HG02798 (cell line): Measurements from ENCODE around the gene LINC00237.

Experiments used
- ATAC-seq: cut with Tn5 transposase; IDR thresholded peaks from one replicate; pipeline ENCODE4 v1.9.1; 2021; ENCODE audit warnings: mild to moderate bottlenecking; ENCODE audit not compliant: unreplicated experiment, poor library complexity

Gene LINC00237

DNA sequence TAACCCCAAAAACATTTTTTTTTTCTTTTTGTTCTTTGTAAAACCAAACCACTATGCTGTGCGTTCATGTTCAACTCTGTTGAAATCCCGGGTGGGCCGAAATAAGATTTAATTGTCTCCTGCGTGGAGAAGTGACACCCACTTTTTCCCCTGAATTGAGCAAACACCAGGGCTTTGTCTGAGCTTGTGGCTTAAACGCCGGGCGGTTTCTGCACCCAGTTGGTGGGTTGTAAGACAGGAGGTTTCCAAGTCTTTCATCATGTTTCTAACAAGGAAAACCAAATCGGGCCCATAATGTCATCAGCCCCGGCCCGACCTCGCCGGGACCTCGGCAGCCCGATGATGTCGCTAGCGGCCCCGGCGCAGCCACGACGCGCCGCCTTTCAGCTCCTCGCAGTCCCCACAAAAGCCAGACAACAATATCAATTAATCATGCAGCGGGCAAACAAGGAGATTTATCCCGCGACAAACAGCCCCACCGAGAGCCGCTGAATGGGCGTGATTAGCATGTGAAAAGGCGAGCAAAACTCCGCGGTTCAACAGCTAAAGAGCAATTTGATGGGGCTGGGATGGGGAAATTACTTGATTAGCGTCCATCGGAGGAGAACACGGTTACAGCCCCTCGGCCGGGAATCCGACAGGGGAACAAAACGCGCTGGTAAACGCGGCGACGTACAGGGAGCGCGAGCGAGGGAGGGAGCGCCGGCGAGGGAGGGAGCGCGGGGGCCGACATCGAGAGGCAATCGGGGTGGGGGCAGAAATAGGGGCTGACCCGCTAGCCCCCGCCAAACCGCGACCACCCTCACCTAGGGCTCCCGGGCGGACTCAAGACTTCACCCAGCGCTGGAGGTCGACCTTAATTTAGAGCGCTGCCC is 5.3 kb downstream of the LINC00237 start:
- peak; percentile 6 for ATAC-seq

DNA sequence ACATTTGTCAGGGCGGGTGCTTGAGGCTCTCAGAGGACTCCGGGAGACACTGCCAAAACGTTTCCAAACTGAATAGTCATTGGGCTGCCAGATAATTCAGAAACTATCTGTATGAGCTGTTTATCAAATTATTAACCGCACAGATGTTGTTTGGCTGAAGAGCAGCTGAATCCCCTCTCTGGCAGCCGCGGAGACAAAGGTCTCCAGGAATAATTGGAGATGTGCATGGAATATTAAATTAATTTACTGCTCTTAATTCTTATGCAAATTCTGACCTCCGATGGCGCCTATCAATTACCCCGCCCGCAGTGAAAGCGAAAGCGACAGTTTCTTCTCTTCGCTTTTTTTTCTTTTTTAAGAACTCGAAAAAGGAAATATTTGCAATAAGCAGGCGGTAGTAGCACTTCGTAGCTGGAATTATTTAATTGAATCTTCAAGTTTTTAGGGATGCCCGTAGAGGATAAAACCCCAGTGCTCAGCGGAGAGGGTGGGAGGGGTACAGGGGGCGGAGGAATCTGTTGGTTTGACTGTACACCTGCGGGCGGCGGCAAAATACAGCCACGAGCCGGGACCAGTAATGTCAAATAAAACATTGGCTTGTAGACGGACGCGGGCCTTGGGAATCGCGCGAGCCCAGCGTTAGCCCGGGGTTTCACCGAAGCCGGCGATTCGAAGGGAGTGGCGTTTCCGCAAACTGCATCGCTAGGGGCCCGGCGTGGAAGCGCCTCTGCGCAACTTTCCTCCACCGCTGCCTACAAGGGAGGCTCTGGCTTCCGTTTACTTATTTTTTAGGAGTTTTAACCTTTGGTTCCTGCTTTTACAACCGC is 6.2 kb downstream of the LINC00237 start:
- peak; percentile 39 for ATAC-seq

DNA sequence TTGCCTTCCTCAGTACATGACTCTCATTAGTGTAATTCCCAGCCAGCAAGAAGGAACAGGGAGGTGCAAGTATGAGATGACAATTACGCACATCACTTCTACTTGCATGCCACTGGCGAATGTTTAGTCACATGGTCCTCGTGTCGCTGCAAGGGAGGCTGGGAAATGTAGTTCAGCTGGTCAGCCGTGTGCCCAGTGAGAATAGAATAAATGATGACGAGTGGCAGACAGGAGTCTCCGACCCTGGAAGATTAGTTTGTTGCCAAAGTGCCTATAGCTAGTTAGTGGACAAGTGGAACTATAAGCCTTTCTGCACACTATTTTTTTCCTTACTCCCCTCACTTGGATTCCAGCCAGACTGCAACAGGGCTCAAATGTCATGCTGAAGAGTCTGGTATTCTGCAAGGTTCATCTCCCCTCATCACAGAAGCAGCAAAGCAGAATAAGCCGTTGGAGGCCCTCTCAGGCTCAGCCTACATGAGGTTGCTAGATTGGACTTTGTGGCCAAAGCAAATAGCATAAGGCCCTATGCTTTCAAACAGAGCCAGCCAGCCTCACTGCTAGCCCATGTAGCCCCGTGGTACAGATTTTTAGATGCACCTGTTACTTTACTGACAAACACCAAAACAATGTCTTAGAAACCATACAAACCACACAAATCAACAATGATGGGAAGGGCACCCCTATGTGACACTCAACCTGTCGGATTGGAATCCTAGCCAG is 9.7 kb downstream of the LINC00237 start:
- peak; percentile 68 for ATAC-seq

DNA sequence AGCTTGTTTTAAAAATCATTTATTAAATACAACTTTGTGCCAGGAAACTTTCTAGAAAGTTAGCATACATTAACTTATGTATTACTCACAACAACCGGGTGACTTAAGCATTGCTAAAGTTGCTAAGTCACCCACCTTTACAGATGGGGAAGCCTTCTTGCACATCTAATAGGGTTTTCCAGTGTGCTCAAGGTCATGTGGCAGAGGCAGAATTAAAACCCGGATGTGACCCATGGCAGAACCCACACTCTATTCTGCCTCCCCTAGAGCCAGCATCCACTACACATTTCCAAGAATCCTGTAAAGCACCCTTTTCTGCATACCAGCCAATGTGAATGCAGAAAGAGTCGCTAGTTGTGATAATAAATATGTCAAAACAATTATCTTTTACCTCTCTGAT is 13.4 kb downstream of the LINC00237 start:
- no peak for ATAC-seq

DNA sequence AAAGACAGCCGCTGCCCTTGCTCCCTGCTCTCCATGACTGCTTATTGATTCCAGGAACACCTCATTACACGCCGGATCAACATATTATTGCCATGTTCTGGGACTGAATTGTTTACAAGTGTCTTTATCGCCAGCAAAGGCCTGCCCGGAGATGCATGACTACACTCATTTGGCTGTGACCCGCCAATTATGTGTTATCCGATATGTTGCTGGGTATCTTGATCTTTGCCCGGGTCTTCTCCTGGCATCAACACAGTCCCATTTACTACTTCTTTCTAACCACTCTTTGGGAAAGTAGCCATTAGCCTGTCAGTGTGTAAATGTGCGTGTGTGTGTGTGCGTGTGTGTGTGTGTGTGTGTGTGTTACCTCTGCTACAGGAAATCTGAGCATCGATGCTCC is 15.4 kb downstream of the LINC00237 start:
- ATAC-seq = no peak

DNA sequence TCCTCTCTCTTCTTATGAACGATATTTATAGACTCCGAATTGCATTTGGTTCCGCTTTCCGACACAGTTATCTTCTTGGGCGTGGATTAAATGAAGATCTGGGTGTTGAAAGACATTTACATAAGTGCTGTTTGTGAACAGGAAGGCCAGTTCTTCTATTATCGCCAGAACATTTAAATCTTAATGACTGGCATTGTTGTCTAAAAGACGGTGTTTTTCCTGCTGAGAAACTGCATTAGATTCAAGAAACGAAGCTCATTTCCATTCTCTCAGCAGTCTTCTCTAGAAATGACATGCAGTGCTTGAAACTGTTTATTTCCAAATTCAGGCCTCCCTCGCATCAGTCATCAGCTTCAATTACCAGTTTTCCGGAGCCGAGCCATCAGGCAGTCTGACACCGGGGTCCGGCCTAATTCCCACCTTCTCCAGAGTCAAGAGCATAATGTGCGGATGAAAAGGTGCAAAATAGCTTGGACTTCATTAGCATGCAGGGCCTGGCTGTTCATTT is 16.0 kb downstream of the LINC00237 start:
- no peak for ATAC-seq

DNA sequence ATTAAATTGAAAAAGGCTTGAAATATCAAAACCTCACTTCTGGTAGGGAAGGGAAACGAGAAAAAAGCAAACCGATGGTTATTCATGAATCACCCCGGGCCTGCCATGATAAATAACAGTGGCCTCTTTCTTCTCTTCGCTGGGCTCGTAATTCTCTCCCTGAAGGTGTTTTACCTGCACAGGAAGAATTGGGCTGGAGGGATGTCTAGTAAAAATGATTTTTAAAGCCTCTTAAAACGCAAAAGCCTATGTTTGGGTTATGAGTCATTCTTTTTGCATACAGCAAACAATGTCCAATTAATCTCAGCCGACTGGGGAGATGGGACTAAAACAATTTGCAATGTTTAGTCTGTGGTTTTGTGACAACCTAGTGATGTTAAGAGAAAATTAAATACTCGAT is 16.8 kb downstream of the LINC00237 start:
- no peak for ATAC-seq

DNA sequence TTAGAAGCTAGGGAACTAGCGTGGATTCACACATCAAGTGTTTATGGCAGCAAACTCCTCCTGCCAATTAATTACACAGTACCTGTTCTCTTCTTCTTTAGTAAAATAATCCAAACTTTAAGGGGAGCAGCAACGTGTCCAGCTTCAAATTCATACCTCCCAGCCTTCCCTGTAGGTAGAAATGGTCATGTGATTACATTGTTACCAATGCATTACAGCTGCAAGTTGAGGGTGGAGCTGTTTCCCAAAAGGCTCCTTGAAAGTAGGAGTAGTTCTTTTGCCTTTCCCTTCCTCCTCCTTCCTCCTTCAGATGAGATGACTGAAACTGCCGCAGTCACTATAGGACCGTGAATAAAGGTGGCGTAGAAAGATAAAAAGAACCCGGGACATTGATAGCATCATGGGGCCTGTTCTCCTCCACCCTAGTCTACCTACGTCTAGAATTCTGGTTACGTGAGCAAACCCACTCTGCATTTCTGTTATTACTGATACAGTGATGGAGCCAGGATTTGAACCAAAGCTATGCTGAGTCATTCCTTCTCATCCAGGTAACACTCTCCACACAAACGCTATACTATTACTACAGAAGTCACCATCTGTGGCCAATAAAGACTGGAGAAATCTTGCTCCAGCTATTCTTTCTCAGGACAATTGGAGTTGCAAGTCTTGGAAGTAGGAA is 18.2 kb downstream of the LINC00237 start:
- no peak for ATAC-seq

DNA sequence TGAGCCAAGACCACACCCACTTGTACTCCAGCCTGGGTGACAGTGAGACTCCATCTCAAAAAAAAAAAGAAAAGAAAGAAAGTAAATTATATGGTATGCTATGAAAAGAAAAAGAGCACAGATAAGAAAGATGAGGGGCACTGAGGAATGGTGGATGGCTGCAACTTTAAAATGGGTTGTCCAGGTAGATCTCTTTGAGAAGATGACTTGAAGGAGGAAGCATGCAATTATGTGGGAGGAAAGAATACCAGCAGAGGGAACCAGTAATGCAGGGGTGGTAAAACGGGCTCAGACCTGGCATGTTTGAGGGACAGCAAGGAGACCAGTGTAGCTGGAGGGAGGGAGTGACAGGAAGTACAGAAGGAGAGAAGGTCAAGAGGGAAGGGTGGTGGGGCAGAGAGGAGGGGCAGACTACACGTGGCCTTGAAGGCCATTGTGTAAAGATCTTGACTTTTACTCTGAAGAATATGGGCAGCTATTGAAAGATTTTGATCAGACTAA is 22.3 kb downstream of the LINC00237 start:
- ATAC-seq = no peak

DNA sequence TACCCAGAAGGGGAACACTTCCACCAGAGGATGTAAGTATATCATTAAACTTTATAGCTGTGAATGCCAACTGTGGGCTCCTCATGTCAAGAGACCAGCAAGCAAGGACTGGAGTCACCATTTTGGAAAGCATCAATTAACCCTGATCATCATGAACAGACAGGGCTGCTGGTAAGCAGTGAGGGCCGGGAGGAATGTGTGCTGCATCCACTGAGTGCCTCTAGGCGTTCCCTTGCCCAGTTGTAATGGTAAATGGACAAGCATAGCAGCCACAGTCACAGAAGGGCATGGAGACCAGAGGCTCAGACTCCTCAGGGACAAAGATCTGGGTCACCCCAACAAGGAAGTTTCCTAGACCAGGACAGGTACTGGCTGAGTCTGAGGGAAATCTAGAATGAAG is 23.6 kb downstream of the LINC00237 start:
- no peak for ATAC-seq

DNA sequence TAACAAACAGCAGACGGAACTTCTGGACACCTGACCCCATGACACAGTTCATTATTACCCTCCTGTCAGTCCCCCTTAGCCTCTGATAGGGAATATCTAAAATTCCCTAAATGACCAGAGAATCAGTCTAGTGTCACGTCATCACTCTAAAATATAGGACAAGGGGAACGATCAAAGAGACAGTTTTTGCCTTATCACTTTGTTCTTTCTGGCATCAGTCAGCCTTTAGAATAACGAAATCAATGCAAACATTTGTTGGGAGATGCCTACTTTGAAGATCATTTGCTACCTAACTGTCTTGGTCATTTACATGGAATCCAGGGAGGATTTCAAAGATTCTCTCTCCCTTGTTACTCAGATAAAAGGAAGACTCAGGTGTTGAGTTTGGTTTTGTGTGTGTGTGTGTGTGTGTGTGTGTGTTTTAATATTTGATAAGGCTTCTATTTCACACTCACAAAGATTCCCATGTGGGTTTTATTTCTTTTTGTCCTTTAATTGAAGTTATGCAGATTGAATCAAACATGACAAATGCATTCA is 28.3 kb downstream of the LINC00237 start:
- ATAC-seq = no peak

DNA sequence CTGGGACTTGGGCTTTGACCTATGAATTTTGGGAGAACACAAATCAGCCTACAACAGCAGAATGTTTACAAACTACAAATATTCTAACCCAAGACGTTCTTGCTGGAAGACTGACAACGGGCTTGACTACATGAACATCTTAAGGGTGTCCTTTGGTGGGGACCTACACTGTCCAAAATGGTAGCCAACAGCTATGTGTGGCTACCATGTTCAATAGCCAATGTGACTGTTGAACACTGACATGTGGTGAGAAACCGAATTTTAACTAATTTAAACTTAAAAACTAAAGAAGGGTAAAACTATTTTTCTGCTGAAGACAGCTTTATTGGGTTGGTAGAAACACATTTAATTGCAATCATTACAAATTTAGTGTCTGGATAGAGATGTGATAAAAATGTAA is 30.1 kb downstream of the LINC00237 start:
- no peak for ATAC-seq

DNA sequence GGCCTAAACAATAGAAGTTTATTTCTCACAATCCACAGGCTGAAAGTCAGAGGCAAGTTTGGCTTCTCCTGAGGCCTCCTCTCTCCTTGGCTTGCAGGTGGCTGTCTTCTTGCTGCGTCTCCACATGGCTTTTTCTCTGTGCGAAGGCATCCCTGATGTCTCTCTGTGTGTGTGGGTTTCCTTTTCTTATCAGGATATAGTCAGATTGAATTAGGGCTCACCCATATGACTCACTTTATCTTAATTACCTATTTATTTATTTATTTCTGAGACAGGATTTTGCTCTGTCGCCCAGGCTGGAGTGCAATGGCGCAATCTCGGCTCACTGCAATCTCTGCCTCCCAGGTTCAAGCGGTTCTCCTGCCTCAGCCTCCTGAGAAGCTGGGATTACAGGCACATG is 30.7 kb downstream of the LINC00237 start:
- ATAC-seq = no peak

DNA sequence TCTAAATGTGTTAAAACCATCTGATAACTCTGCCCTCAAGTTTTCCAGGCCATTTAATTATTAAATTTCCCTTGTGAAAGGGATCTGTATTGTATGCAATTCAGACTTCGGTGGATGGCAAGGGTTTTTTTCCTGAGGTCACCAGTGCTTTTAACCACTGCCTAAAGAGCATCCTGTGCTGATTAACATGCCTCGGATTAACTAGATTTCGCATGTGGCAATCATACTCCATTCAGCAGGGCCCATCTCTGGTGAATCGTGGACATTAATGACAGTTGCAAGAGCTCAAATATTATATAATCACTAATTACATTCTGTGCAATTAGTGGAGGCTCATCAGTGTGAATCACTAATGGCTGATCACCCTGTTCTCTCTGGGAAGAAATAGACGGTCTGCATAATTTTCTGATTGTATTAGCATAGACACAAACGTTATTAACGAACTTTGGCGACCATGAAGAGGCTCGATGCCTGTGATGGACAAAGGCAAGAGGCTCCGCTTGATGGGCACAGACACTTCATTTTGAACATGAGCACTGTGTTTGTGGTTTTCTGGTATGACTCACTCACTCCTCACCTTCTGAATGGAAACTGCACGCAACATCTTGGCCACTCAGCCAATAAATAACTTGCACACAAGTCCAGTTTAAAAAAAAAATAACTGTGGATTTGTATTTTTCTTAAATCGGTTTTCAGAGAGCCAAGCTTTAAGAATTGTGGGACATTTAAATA is 31.4 kb downstream of the LINC00237 start:
- peak; percentile 98 for ATAC-seq

DNA sequence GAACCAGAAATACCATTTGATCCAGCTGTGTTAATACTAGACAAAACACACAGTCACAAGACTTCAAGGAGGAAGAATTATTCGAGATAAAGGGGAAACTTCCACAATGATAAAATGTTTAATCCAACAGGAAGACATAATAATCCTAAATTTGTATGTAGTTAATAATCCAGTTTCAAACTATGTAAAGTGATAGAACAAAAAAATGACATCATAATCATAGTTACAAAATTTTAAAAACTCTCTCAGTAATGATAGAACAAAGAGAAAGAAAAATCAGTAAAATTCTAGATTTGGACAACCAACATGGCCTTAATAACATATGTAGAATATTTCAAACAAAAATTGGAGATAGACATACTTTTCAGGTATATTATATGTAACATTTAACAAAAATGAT is 38.9 kb downstream of the LINC00237 start:
- ATAC-seq = no peak

DNA sequence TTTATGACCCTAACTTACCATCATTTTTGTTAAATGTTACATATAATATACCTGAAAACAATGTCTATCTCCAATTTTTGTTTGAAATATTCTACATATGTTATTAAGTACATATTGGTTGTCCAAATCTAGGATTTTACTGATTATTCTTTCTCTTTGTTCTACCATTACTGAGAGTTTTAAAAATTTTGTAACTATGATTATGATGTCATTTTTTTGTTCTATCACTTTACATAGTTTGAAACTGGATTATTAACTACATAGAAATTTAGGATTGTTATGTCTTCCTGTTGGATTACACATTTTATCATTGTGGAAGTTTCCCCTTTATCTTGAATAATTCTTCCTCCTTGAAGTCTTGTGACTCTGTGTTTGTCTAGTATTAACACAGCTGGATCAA is 41.2 kb downstream of the LINC00237 start:
- no peak for ATAC-seq

DNA sequence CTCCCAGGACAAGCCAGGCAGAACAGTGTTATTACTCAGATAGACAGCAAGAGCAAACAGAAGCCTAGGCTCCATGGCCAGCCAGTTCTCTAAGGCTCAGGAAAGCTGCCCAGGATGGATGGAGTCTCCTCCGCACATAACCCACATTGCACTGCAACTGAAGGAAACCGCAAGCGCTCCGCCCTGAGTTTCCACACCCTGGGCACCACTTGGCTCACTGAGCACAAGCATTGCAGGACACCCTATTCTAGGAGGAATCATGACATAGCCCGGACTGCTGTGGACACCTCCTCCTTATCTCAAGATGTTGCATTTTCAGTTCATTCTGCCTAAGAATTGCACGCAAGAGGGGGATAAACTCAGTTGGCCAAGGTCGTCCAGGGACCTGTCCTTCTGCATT is 42.9 kb downstream of the LINC00237 start:
- ATAC-seq = no peak

DNA sequence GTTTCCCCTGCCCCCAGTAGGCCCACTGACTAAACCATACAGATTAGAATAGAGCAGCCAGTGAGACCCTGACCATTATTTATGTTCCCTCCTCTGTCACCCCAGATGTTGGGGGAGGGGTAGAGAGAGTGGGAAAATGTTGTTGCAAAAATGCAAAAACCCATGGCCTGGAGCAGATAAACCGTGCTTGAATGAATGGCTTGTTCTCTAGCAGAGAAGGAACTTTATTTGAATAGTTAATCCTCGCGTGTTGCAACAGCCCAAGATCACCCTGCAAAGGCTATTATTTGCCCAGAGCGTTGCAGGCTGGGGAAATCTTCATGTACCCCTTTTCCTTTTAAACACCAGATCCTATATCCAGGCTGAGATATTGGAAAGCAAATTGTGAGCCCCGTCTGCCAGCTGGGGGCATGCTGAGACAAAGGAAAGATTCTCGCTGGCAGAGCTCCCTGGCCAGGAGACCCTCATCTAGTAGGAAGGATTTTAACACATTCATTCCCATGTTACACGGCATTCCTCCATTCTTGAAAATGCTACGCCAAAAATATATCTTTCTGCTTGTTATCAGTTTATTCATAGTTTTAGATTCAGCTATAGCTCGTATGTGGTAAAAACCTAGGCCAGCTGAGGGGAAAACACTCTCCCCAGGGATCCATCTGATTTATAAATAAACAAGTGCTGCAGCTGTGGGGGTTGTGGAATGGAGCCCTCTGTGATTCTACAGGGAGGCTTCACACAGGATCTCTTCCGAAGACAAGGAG is 53.0 kb downstream of the LINC00237 start:
- no peak for ATAC-seq
